HG03025 (cell line): Measurements from ENCODE around the gene SLC24A4.

Experiments used
- ATAC-seq: cut with Tn5 transposase; IDR thresholded peaks from one replicate; pipeline ENCODE4 v1.9.1; 2021; ENCODE audit warnings: mild to moderate bottlenecking, moderate library complexity; ENCODE audit not compliant: unreplicated experiment, low FRiP score

Gene SLC24A4, protein sequence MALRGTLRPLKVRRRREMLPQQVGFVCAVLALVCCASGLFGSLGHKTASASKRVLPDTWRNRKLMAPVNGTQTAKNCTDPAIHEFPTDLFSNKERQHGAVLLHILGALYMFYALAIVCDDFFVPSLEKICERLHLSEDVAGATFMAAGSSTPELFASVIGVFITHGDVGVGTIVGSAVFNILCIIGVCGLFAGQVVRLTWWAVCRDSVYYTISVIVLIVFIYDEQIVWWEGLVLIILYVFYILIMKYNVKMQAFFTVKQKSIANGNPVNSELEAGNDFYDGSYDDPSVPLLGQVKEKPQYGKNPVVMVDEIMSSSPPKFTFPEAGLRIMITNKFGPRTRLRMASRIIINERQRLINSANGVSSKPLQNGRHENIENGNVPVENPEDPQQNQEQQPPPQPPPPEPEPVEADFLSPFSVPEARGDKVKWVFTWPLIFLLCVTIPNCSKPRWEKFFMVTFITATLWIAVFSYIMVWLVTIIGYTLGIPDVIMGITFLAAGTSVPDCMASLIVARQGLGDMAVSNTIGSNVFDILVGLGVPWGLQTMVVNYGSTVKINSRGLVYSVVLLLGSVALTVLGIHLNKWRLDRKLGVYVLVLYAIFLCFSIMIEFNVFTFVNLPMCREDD

DNA sequence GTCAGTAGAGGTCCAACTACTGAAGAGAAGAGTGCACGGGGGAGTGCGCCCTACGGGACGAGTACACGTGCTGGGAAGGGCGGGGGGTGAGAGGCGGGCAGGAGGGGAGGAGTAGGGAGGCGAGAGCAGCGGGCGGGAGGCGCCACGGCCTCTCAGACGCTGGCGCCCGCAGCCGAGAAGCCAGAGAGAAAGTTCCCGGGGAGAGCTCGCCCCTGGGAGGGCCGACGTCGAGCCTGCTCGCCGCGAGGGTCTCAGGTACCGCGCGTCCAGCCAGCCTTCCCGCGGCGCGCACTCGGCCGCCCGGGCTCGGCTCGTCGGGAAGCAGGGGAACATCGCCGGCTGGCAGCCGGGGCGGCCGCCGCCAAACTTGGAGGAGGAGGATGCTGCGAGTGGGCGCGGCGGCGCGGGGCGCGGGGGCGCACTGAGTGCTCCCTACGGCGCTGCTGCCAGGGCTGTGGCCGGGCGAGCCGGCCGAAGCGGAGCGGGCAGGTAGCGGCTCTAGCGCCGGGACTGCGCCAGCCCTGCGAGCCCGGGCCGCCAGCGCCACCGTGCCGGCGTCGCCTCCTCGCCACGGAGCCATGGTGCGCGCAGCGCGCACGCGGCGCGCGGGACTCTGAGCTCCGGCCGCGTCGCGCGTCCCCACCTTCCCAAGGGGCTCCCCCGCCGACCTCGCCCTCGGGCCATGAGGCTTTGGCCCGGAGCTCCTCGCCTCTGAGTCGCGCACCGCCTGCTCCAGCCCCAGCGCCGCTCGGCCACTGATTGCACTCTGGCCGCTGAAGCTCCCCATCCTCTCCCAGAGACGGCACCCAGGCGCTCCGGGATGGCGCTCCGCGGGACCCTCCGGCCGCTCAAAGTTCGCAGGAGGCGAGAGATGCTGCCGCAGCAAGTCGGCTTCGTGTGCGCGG is at the start of gene SLC24A4:
Gene SLC24A4, plus strand, starts transcription at position 155 of the 905 bp plus-strand sequence. Its CDS starts 666 bp downstream, at position 821.
- no peak for ATAC-seq

DNA sequence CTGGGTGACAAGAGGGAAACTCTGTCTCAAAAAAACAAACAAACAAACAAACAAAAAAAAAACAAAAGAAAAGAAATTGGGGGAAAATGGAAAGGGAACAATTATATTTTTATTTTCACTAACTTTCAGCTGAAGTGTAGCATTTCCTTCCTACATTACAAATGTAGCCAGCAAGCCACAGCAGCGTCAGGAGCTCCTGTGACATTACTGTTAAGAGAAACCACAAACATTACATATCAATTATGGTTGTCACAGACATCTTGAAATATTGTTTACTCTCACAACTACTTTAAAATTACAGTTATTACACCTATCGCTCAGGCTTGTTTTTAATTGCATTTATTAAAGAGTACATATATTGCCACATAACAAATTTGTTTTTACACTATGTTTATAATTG is 49.8 kb upstream of the SLC24A4 start:
- ATAC-seq = no peak

DNA sequence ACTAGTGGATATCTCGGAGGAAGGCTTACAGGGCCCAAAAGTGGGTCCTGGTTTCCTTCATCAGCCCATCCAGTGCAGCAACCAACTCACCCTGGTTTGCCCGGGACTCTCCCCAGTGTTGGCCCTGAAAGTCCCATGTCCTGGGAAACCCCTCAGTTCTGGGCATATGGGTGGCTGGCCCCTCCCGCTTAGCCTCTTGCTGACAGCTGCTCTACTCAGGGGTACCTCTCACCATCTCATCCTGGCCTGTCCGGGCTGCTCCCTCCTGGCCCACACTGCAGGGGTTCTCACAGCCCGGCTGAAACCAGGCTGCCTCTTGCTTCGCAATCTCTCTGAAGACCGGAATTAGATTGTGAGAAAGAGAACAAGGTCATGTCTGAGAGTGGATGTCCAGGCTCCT is 48.9 kb upstream of the SLC24A4 start:
- no peak for ATAC-seq

DNA sequence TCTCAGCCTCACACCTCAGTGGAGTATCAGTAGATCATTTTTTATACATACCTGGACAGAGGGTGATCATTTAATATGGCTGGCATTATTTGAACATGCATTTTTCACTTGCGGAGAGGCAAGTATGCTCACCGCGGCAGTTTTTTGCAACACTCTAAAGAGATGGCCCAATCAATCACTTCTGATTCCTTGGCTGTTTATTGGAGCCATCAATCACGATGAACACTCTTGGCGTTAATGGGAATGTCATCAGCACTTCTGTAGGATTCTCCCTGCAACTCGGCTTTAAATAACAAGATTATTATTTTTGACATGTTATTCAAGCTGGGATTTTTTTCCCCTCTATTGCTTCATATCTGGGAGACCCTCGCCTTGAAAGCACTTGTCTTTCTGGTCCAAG is 46.9 kb upstream of the SLC24A4 start:
- no peak for ATAC-seq

DNA sequence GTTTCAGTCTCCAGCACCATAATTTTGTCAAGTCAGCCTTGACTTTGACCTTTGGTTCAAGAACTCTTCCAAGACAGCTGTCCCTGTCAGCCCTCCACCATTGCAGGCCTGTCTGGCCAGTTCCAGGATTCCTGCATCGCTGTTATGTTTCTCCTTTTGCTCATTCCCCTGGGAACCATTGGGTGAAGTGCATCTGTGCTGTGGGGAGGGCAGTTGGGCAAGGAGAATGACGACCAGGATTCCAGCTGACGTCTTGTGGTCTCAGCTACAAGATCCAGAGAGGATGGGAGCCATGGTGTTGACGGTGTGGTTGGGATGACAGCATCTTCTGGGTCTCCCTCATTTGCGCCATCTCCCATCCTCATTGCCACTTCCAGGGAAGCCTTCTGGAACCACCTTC is 45.9 kb upstream of the SLC24A4 start:
- ATAC-seq = no peak

DNA sequence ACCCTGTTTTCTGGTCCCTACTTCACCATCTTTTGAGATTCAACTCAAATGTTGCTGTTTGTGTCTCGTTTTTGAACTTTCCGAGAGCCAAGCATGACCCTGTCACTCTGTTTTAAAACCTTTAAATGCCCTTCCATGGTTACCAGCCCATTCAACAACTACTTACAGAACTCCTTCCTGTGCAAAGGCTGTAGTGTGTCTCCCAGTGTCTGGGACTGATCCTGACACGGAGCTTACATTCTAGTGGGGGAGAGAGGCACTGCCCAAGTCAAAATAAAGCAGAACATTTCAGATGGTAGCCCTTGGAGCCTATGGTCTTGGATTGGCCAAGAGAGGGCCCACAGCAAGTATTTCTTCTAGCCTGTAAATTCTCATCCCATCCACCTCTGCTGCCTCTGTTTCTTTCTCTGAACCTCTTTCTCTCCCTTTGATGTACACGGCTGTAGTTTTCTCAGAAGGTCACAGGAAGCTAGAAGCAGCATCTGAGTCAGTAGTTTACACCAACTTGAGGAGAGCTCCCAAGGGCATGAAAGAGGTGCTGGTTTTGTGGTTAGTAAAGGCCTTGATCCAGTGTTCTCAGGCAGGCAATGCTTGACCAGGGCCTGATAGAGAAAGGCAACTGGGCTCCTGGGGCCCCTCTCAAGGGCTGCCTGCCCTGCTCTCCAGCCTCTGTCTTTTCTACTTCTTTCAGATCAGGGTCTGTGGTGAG is 42.3 kb upstream of the SLC24A4 start:
- ATAC-seq = no peak

DNA sequence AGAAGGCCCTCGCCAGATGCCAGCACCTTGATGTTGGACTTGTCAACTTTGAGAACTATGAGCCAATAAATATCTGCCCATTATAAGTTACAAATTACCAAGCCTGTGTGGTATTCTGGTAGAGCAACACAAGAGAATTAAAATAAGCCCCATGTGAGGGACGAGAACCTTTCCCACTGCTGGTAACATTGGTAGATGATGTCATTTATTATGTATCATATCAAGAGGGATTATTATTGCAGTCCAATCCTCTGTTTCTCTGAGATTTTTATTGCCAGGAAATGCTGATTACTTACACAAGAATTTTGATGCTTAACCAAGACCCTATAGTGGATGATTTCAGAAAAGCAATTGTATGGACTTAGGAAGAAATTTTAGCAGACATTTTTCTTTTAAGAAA is 40.3 kb upstream of the SLC24A4 start:
- ATAC-seq = no peak

DNA sequence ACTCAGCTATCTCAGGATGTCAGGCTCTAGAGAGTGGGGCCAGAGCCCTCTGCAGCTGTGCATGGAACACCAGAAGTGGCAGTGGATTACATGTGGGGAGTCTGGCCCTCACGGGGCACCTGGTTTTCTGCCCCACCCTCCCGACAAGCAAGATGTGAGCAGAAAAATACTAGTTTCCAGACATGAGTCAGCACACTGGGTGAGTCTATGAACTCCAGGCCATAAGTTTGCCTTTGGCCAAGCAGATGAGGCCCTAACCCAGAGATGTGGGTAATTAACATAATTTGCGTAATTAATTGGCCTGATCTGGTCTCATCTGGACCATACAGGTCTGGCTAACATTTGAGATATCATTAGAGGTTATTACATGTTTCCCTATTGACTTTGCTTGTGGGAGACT is 37.7 kb upstream of the SLC24A4 start:
- ATAC-seq = no peak

DNA sequence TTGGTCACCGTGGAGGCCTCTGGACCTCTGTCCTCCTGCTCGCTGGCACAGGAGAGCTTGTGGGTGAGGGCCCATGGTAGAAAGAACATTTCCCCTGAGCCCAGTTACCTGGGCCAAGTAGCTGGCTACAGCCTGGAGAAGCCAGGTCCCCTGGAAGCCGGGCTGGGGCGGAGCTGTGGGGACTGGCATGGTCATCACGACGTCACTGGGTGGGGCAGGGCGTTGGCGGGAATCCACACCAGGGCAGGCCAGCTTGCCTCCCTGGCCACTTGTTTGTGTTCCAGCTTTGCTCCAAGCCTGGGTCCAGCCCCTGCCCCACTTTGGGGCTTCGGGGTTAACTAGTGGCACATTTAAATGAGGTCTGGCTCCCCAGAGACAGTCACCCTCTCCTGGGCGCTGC is 35.0 kb upstream of the SLC24A4 start:
- ATAC-seq = no peak

DNA sequence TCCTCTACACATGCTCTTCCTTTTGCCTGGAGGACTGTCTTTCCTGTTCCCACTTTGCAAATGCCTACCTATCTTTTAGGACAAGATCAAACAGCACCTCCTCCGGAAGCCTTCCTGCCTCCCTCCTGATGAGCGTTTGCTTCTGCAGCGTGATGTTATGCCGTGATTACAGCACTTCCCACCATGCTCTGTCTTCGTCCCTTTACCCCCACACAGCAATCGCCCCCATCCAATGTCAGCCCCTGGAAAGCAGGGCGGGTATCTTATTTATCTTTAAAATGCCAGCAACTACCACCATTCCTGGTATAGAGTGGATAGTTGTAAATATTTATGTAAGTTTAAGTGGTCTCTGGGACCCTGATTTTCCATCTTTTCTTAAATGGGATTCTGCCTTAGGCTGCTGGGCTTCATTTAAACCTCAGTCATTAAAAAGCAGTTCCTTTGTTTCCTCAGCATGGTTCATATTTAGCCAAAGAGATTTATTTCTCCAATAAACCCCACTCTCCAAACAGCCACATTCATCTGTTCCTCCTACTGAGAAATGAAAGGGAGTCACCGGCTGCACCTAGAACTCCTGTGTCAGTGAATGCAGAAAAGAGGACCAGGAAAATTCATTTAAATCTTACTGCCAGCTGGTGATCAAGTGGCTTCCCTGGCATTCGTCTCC is 33.8 kb upstream of the SLC24A4 start:
- ATAC-seq = no peak

DNA sequence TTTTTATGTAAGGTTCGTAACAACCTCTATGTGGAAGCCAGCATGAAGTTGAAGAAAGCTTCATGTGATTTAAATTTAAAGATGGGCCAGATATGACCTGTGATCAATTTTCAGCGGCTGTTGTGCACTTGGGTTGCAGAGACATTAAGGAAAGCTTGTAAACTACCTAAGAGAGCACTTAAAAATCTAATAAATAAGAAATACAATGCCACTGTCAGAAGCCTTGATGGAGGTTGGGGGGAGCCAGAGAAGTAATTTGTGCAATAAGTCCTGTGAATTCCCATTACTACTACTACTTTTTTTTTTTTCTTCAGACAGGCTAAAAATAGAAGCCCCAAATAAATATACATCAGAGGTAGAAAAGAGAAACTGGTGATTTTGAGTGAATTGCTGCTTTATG is 30.3 kb upstream of the SLC24A4 start:
- ATAC-seq = no peak

DNA sequence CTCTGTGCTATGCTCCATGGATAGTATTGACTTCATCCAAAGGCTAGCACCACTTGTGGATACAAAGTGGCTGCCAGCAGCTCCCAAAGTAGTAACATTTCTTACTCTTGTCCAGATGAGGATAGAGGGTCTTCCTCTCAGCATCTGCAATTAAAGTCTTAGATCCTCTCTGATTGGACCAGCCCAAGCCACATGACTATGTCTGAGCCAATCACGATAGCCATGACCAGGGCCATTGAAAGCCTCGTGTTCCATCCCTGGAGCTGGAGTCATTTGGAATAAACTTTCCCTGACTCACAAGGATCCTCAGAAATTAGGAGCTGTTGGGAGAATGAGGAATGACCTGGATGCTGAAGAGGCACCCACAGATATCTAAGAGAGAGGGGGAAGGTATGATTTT is 28.5 kb upstream of the SLC24A4 start:
- ATAC-seq = no peak

DNA sequence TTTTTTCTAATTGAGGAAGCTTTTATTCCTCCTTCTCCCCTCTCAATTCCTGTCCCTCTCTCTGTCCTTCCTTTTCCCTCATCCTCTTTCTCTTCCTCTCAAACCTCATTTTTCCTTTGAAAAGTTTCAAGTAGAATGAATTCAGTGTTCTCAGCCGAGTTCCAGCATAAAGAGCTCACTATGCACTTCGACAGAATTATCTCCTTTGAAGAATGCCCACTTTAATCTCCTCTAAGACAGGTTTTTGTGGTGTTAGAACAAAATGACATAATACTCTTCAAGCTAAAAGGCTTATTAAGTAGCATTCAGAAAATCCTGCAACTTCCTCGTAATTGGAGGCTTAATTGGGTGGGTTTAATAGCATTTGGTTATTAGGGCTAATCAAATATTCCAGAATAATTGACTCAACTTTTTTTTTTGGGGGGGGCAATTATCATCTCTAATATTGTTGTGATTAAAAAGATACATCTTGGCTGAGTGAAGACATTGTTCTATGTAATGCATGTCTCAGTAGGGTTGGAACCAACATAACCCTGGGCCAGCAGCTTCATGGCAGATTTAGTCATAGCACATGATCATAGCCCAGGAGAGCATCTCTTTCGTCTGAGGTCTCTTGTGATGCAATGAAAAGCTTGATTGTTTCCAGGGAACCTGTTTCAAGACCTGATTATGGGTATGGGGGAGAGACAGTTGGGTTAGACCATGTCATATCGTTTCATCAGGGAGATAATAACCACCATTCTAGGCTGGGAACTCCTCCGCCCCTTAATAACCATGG is 25.0 kb upstream of the SLC24A4 start:
- ATAC-seq = no peak

DNA sequence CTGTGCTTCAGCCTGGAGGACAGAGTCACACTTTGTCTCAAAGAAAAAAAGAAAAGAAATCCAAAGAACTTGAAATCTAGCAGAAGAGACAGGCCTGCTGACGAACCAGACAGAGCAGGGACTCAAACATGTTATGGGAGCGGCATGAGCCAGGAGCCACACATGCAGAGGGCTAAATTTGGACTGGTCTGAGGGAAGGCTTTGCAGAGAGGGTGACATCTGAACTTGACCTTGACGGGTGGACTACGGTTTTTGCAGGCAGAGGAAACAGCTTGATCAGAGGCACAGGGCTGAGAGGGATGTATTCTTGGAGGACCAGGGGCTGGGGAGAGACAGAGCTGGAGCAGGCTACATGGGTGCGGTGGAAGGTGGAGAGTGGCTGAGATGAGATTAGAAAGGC is 20.5 kb upstream of the SLC24A4 start:
- ATAC-seq = no peak

DNA sequence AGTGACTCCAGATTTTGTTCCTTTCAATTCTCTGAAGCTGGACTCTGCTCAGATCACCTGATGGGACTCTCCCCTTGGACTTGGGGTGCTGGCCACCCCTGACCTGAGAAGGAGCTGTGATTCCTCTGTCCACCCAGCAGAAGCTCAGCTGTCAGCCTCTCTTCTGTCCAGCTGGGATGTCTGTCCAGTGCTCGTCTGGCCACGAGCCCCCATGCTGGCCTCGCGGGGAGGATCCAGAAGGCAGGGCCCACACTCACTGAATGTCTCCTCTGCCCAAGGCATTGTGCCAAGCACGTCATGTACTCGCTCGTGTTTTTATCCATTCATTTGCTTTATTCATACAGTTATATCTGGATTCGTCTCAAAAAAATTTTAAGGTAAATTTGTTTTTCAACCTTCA is 14.2 kb upstream of the SLC24A4 start:
- ATAC-seq = no peak

DNA sequence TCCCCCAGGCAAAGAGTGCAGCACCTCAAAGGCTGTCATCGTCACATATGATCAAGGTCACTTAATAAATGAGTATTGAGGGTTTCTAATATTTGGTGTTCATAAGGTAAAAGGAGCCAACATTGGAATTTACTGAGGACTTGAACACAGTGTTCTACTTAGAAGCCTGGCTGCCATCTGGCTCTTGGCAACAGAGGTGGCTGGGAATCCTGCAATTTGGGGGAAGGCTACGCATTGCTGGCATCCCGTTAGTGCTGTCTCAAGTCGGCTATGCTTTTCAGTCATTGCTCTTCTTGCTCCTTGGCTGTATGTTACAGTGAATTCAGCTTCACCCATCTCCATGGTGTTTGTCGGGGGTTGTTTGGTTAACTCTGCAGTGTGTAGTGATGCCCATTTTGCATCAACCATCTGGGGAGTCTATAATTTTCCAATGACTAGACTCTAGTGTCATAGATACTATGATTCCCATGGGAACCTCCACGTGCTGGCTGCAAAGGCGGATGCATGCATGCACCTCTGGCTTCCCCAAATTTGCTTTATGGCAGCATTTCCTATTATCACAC is 12.9 kb upstream of the SLC24A4 start:
- ATAC-seq = no peak

DNA sequence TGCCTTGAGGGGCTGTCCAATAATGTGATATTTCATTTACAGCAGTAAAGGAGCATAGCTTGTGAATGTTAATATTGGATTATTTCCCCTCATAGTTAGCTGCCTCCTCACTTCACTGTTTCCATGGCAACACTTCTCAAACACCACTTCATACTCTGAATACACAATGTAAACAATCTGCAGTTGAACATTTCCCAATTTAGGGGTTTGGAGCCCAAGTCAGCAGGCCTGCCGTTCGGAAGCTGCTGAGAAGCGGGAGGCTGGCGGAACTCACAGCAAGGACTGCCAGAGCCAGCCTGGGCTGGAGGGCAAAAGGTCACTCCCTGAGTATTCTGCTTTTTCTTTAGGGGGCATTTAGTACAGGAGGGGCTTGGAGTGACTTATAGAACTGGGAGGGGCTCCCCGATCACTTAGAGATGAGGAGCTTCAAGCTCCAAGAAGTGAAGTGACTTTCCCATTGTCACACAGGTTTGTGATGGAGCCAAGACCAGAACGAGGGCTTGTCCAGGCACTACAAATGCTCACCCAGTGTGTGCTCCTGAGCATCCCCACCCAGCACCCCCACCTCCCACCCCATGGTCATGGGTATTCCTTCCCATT is 12.1 kb upstream of the SLC24A4 start:
- no peak for ATAC-seq

DNA sequence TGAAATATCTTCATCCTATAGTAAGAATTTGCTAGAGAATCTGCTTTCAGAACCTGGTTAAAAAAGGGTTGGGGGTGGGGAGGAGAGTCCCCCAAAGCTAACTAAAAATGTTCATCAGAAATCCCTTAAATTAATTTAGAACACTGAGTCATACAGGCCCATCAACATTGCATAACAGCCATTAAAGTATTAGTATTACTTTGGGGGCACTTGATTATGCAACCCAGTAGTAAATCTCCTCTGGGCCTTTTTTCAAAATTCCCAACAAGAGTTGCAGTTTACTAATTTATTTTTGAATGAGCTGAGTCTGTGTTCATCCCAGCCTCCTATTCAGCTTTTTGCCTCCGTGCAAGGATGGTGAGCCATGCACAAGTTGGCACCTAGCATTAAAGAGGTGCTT is 8.8 kb upstream of the SLC24A4 start:
- ATAC-seq = no peak
